T47D (cell line): ENCODE measurements around the gene OR8D2.
"Not testable (repeated sequence)": the region's sequence is repeated elsewhere in the genome, so short reads cannot be mapped to it uniquely, and the experiment has no call there.

Experiments used
- DNase-seq, 2 experiments: peaks; one replicate each; pipeline versions ENCODE4 v3.0.0 to v3.0.0-alpha.2; 2011 to 2012; ENCODE audit warnings: low read depth in 1 of 2, low spot score in 1 of 2
- JUND ChIP-seq: IDR thresholded peaks from 2 replicates; pipeline ENCODE4 v1.6.1; 2012; ENCODE audit warnings: low read depth
- in situ Hi-C: cut with HindIII; loops from 2 replicates; pipeline ENCODE4 v1.10.0; 2016; ENCODE audit warnings: low sequenced_read_pairs, low pct_unique_long_range_greater_than_20kb

The OR8D2 gene

GRCh38 chr11:124277207-124277606, 42.8 kb downstream of the OR8D2 start:
- in situ Hi-C loops: no loop called here
- no peak for TF ChIP-seq JUND
- DNase-seq: no peak

GRCh38 chr11:124276081-124276480, 43.9 kb downstream of the OR8D2 start:
- in situ Hi-C loops: no loop called here
- DNase-seq: no peak
- TF ChIP-seq JUND: no peak

- in situ Hi-C loops: no loop called here
- DNase-seq: no peak
- TF ChIP-seq JUND: no peak
Observed at GRCh38 chr11:124274000-124274399, 46.0 kb downstream of the OR8D2 start.

GRCh38 chr11:124270886-124271285, 49.1 kb downstream of the OR8D2 start:
- DNase-seq, in situ Hi-C loops: not testable (repeated sequence)
